GM18907 (cell line): Measurements from ENCODE around the gene FGFR2.

Experiments used
- ATAC-seq: cut with Tn5 transposase; IDR thresholded peaks from one replicate; pipeline ENCODE4 v1.9.1; 2021; ENCODE audit warnings: mild to moderate bottlenecking, moderate library complexity; ENCODE audit not compliant: unreplicated experiment

FGFR2 gene

DNA sequence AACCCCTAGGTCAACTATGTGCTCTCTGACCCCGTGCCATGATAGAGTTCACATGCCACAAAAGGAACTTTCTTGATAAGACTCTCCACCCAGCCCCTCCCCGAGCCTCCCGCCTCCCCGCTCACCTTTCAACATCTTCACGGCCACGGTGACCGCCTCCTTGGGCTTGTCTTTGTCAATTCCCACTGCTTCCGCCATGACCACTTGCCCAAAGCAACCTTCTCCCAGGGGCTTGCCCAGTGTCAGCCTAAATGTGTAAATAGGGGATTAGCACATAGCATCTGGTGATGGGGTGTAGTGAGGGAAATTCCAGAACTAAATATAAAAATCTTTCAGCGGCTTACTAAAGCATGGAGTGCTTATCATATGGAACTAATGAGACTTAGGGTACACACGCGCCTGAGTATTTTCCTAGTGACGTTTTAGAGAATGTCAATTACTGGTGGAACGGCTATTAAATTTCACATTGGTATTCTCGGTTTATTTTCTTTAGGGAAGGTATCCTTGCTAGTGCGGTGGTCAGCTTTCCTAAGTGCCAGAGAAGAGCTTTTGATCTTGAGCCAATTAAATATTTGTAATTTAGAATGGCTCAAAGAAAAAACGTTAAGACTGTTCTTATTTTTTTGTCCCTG is 97.4 kb downstream of the FGFR2 start:
- no peak for ATAC-seq

GRCh38 chr10:121497513-121498470 is 100.5 kb downstream of the FGFR2 start:
- no peak for ATAC-seq

- ATAC-seq: no peak
Observed at GRCh38 chr10:121495719-121496118, 102.5 kb downstream of the FGFR2 start.

DNA sequence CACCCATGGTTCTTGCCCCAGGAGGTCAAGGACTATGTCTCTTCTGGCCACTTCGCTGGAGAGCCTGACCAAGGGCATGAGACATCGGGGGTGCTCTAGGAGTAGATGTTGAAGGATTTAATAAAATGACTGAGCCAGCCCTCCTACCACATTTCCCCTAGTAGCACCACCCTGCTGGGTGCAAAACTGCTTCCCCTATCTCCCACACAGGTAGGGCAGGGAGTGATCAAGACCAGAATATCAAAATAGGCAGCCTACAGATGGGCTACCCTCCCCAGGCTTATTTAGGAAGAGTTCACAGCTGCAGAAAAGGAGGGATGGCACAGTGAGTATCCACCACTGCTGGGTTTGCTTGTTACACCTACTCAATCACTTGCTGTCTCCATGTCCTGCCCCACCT is 103.9 kb downstream of the FGFR2 start:
- ATAC-seq: no peak

DNA sequence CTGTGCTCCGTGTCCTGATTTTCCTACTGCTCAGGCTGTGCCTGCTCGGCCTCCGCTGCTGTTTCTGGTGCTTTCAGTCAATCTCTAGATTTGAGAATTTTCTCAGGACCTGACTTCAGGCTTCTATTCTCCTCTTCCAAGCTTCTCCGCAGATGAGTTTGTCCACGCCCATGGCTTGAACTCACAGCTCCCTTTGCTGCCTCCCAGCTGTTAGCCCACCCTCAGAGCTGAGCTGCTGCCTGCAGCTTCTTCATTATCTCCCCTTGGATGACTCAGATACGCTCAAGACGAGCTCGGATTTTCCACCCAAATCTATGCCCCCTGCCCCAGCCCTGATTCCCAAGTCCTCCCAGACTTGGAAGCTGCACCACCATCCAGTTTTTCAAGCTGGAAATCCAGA is 104.7 kb downstream of the FGFR2 start:
- no peak for ATAC-seq

GRCh38 chr10:121490871-121491519 is 107.2 kb downstream of the FGFR2 start:
- ATAC-seq: no peak

- no peak for ATAC-seq
Observed at GRCh38 chr10:121485436-121486139, 112.7 kb downstream of the FGFR2 start.

- no peak for ATAC-seq
Observed at GRCh38 chr10:121484816-121485215, 113.4 kb downstream of the FGFR2 start.

DNA sequence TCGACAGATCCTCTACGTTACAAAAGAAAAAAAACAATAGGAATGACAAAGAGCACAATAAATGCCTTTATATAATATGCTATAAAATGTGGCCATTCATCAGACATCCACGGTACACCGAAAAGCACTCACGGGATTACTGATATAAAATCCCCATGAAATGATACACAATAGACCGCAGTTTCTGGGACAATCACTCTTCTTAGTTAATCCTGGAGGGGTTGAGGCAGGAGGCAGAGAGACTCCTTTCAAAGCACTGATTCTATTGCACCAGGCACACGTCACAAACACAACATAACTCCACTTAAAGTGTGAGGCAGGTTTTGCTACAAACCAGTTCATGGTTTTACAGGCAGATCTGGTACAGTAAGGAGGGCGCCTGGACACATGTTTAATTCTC is 113.8 kb downstream of the FGFR2 start:
- ATAC-seq: no peak

- ATAC-seq: no peak
Observed at GRCh38 chr10:121481180-121481579, 117.1 kb downstream of the FGFR2 start.

- no peak for ATAC-seq
Observed at GRCh38 chr10:121478556-121478955, 119.7 kb downstream of the FGFR2 start.

GRCh38 chr10:121469797-121470606 is 128.2 kb downstream of the FGFR2 start:
- ATAC-seq: no peak

DNA sequence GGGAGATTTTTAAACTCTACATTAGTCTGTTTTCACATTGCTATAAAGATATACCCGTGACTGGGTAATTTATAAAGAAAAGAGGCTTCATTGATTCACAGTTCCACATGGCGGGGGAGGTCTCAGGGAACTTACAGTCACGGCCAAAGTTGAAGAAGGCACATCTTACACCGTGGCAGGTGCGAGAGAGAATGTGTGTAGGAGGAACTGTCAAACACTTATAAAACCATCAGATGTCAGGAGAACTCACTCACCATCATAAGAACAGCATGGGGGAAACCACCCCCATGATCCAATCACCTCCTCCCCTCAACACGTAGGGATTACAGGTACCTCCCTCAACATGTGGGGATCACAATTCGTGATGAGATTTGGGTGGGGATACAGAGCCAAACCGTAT is 129.5 kb downstream of the FGFR2 start:
- no peak for ATAC-seq

GRCh38 chr10:121466424-121466823 is 131.8 kb downstream of the FGFR2 start:
- no peak for ATAC-seq

DNA sequence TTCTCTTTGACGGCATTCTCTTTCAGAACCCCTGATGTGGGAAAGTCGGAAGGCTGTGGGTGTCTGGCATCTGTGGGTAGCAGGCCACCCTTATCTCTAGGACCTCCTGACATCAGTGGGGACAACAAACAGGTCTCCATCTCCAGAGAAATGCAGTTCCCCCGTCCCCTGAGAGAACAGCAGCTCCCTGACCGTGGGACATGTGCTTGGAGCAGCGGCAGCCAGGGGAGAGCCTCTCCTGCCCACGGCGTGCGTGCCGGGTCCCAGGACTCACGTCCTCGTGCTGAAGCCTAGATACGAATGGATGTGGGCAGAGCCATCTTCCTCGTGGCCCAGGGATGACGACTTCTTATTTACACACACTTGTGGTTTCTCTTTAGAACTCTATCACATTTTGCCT is 133.0 kb downstream of the FGFR2 start:
- ATAC-seq: no peak

DNA sequence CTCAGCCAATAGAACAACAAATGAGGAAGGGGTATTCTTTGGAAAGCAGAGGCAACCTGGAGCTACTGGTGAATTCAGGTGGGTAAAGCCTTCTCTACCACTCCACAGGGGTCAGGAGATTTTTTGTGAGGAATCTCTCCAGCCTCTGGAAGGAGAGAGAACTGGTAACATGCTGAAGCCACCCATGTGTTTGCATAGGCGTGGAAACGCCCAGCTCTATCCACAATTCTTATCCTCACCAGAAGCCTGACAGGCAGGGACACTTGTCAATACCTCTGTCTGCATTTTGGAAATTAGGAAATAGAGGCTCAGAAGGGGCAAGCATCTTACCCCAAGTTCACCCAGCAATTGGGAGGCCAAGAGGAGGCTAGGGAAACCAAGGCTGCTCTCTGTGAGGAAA is 133.7 kb downstream of the FGFR2 start:
- ATAC-seq: no peak

DNA sequence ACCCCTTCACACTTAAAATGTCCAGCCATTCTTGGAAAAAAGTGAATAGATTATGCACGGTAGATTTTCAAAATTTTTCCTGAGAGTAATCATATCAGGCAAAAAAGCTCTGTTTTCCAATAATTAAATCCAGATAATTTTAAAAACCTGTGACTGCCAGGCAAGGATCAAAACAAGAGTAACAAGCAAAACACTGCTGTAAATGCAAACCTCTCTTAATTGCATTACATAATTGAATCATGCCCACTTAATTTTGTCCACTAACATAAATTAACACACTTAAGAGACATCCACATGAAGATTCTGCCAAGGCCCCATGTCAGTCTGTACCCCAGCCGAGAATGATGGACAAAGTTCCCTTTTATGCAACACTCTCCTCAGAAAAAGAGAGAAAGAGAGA is 135.3 kb downstream of the FGFR2 start:
- ATAC-seq: no peak

DNA sequence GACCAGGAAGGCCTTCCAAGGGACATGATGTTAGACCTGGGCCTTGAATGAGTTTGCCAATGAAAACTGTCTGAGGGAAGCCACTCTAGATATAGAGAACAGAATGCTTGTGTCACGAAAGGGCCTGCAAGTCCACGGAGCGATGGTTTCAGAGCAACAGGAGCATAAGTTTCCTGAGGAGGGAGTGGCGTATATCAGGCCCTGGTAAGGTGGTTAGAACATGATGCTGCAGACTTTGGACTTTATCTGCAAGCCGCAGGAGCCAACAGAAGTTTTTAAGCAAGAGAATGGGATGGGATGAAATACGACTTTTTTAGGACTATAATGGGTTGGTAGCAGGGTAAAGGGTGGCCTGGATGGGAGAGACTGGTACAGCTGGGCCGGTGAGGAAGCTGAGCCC is 136.0 kb downstream of the FGFR2 start:
- no peak for ATAC-seq

DNA sequence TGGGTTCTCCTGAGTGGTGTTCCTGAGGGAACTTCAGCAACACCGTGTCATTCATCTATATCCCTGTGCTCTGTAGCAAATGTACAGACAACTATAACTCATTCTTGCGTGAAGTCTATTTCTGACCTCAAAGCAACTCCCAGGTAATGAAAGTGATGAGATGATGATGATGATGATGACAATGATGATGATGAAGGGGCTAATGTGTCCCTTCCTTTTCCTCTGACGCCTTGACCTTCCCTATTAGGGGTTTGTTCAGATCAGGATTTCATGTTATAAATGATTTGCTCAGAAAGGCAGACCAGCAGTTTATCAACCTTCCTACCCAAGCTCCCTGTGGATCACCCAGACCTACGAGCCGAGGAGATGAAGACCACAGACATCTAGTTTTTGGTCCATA is 136.9 kb downstream of the FGFR2 start:
- ATAC-seq: no peak

- ATAC-seq: no peak
Observed at GRCh38 chr10:121460733-121461132, 137.5 kb downstream of the FGFR2 start.
